Upper lobe of right lung (tissue), 1 donor: Measurements from ENCODE around the gene CTU1. TPM values are rescaled to one million over a fixed set of nuclear protein-coding genes. Genes with fewer than 3 reads are reported as not detected.

Experiments used
- ATAC-seq: fragments of 200-7000 bp; cut with Tn5 transposase; one replicate; pipeline ENCODE4 v1.9.1; 2020; ENCODE audit warnings: mild to moderate bottlenecking, moderate library complexity
- DNase-seq: peaks from one replicate; pipeline ENCODE4 v3.0.0-alpha.2; 2020
- H3K27ac ChIP-seq: fragments of 200-600 bp; one replicate; pipeline ENCODE4 v1.8.0; 2022
- H3K27me3 ChIP-seq: fragments of 200-600 bp; one replicate; pipeline ENCODE4 v1.8.0; 2022; ENCODE audit warnings: mild to moderate bottlenecking
- H3K36me3 ChIP-seq: fragments of 200-600 bp; one replicate; pipeline ENCODE4 v1.8.0; 2022
- H3K4me1 ChIP-seq: fragments of 200-600 bp; one replicate; pipeline ENCODE4 v1.8.0; 2022
- H3K4me3 ChIP-seq: fragments of 200-600 bp; one replicate; pipeline ENCODE4 v1.8.0; 2022; ENCODE audit warnings: mild to moderate bottlenecking
- H3K9me3 ChIP-seq: fragments of 200-600 bp; one replicate; pipeline ENCODE4 v1.8.0; 2022
- CTCF ChIP-seq: fragments of 200-600 bp; IDR thresholded peaks from one replicate; pipeline ENCODE4 v1.8.0; 2022; ENCODE audit warnings: antibody characterized with exemption
- intact Hi-C: fragments of 100-400 bp; cut with DNase I; formaldehyde crosslinking; loops from one replicate; pipeline ENCODE4 v1.11.0; 2022
- long read RNA-seq: library from polyadenylated mRNA; unstranded; transcript quantifications from one replicate; pipeline ENCODE4 v2.0.0, GENCODE V29; 2021
- total RNA-seq: library from RNA; stranded (reverse); fragmentation: NEBNext Ultra II Directional; extraction: Animal tissue kit (Norgen Biotek cat#: 25700); gene quantifications from one replicate; pipeline ENCODE4 v1.2.1, GENCODE V29; 2021
- donor health status: DM: no; HTN: yes; CAD: no; lungs with severe emphysema.

The CTU1 gene
- total RNA-seq = 8.5 TPM
- long read RNA-seq, transcript CTU1-201 (3 exons, 2,087 nt) = major isoform, 32 of 36 reads
- long read RNA-seq, partial matches to known transcripts = 1 of 36 reads
- long read RNA-seq, other reads (novel, unspliced or antisense) = 3 of 36 reads

GRCh38 chr19:51108066-51108804 lies at the start of gene CTU1:
Gene CTU1 (minus strand): TSS chr19:51108409. CDS start chr19:51104569, 3,840 bp downstream.
- TF ChIP-seq CTCF = no peak
- H3K27ac ChIP-seq = peak within 1 kb of the TSS; percentile 80
- intact Hi-C loops = no loop called here

GRCh38 chr19:51157265-51157664 lies 49.1 kb upstream of the CTU1 start:
- DNase-seq (no peak), ATAC-seq (no peak)
- H3K9me3 ChIP-seq = no peaks in the 10 kb centered on the region
- H3K36me3 ChIP-seq = no peaks in the 10 kb centered on the region
- no peak overlapping the region for H3K27ac ChIP-seq
- no peaks in the 10 kb centered on the region for H3K4me1 ChIP-seq
- no peak for TF ChIP-seq CTCF
- no peaks in the 10 kb centered on the region for H3K27me3 ChIP-seq
- no peak overlapping the region for H3K4me3 ChIP-seq
- intact Hi-C loops = no loop called here

More at GRCh38 chr19:51108066-51108804, at the start of gene CTU1:
- peak; percentile 99 for DNase-seq
- peaks cover 16% of the 10 kb centered on the region for H3K4me1 ChIP-seq
- peaks cover 6% of the 10 kb centered on the region for H3K36me3 ChIP-seq
- H3K4me3 ChIP-seq = peak within 1 kb of the TSS; percentile 82
- H3K27me3 ChIP-seq = no peaks in the 10 kb centered on the region
- ATAC-seq = peak; percentile 98
- H3K9me3 ChIP-seq = no peaks in the 10 kb centered on the region

GRCh38 chr19:51156710-51157109 lies 48.5 kb upstream of the CTU1 start:
- Histone ChIP-seq H3K27me3 (no peaks in the 10 kb centered on the region), H3K36me3 (no peaks in the 10 kb centered on the region), H3K4me3 (no peak overlapping the region), H3K9me3 (no peaks in the 10 kb centered on the region), H3K27ac (no peak overlapping the region), H3K4me1 (no peaks in the 10 kb centered on the region)
- DNase-seq (no peak), ATAC-seq (no peak)
- intact Hi-C loops = no loop called here
- no peak for TF ChIP-seq CTCF

GRCh38 chr19:51150627-51151026 lies 42.4 kb upstream of the CTU1 start:
- no peak for DNase-seq
- Histone ChIP-seq H3K4me1 (no peaks in the 10 kb centered on the region), H3K27ac (no peak overlapping the region), H3K27me3 (no peaks in the 10 kb centered on the region), H3K9me3 (no peaks in the 10 kb centered on the region), H3K36me3 (no peaks in the 10 kb centered on the region), H3K4me3 (no peak overlapping the region)
- intact Hi-C loops = no loop called here
- no peak for TF ChIP-seq CTCF
- ATAC-seq = no peak

GRCh38 chr19:51148580-51148979 lies 40.4 kb upstream of the CTU1 start:
- Histone ChIP-seq H3K36me3 (no peaks in the 10 kb centered on the region), H3K4me1 (no peaks in the 10 kb centered on the region), H3K9me3 (no peaks in the 10 kb centered on the region), H3K27me3 (no peaks in the 10 kb centered on the region), H3K27ac (no peak overlapping the region), H3K4me3 (no peak overlapping the region)
- ATAC-seq (no peak), DNase-seq (no peak)
- intact Hi-C loops = no loop called here
- no peak for TF ChIP-seq CTCF
